Activated naive CD8-positive, alpha-beta T cell treated with anti-CD3 and anti-CD28 coated beads, Interleukin-2, amount 10 ng/mL, durations not matched to agents 7 days and 5 days (primary cell): ENCODE measurements around the gene MAGOHB. TPM values are rescaled to one million over a fixed set of nuclear protein-coding genes. Genes with fewer than 3 reads are reported as not detected.
"Not testable (repeated sequence)": the region's sequence is repeated elsewhere in the genome, so short reads cannot be mapped to it uniquely, and the experiment has no call there.

Experiments used
- ATAC-seq: fragments of 150-1000 bp; cut with Tn5 transposase; one replicate; pipeline ENCODE4 v1.10.0; 2021; ENCODE audit warnings: low read depth, moderate library complexity
- POLR2A ChIA-PET: fragments of 350-600 bp; sonication (Branson Sonifier 250); formaldehyde crosslinking; loops from one replicate; lab custom pipeline; 2021; ENCODE audit warnings: antibody characterized with exemption; lab: Charles Lee
- DNase-seq: peaks from one replicate; pipeline ENCODE4 v3.0.0; 2021
- H3K27ac Mint-ChIP-seq: one replicate; pipeline ENCODE4 v1.8.0; 2022; ENCODE audit warnings: mild to moderate bottlenecking, mixed read lengths
- H3K27me3 Mint-ChIP-seq: one replicate; pipeline ENCODE4 v1.8.0; 2022; ENCODE audit warnings: mild to moderate bottlenecking, moderate library complexity, mixed read lengths
- H3K36me3 Mint-ChIP-seq: one replicate; pipeline ENCODE4 v1.8.0; 2021; ENCODE audit warnings: mild to moderate bottlenecking, mixed read lengths
- H3K4me1 Mint-ChIP-seq: one replicate; pipeline ENCODE4 v1.8.0; 2021; ENCODE audit warnings: mixed read lengths
- H3K4me3 Mint-ChIP-seq: one replicate; pipeline ENCODE4 v1.8.0; 2022; ENCODE audit warnings: mild to moderate bottlenecking, moderate library complexity, mixed read lengths
- H3K9me3 Mint-ChIP-seq: one replicate; pipeline ENCODE4 v1.8.0; 2021; ENCODE audit warnings: mixed read lengths
- total RNA-seq, 2 experiments: library from RNA; stranded (reverse); gene quantifications; one replicate each; pipeline ENCODE4 v1.2.3, GENCODE V29; 2021

The MAGOHB gene
- total RNA-seq, 2 experiments from 2014 or later = 40.0 to 41.5 TPM

- peaks cover 21% of the 10 kb centered on the region for H3K36me3 Mint-ChIP-seq
- no peaks in the 10 kb centered on the region for H3K27me3 Mint-ChIP-seq
- H3K9me3 Mint-ChIP-seq = no peaks in the 10 kb centered on the region
- no peak overlapping the region for H3K4me3 Mint-ChIP-seq
- no peak for ATAC-seq
- no peak overlapping the region for H3K27ac Mint-ChIP-seq
- POLR2A ChIA-PET = no interaction called here
- no peaks in the 10 kb centered on the region for H3K4me1 Mint-ChIP-seq
- DNase-seq = no peak
Observed at GRCh38 chr12:10624605-10625004, 11.2 kb upstream of the MAGOHB start.

- Mint-ChIP-seq H3K9me3 (no peaks in the 10 kb centered on the region), H3K36me3 (peaks cover 16% of the 10 kb centered on the region), H3K27ac (no peak overlapping the region), H3K27me3 (no peaks in the 10 kb centered on the region), H3K4me1 (no peaks in the 10 kb centered on the region), H3K4me3 (no peak overlapping the region)
- POLR2A ChIA-PET = no interaction called here
- DNase-seq = no peak
- no peak for ATAC-seq
Observed at GRCh38 chr12:10623131-10623530, 9.7 kb upstream of the MAGOHB start.

- DNase-seq = no peak
- no peaks in the 10 kb centered on the region for H3K9me3 Mint-ChIP-seq
- no peak overlapping the region for H3K4me3 Mint-ChIP-seq
- H3K4me1 Mint-ChIP-seq = no peaks in the 10 kb centered on the region
- H3K36me3 Mint-ChIP-seq = peaks cover 7% of the 10 kb centered on the region
- no peak overlapping the region for H3K27ac Mint-ChIP-seq
- no peak for ATAC-seq
- POLR2A ChIA-PET = no interaction called here
- no peaks in the 10 kb centered on the region for H3K27me3 Mint-ChIP-seq
Observed at GRCh38 chr12:10621278-10621677, 7.9 kb upstream of the MAGOHB start.

GRCh38 chr12:10620078-10620779, 6.8 kb upstream of the MAGOHB start:
- no peaks in the 10 kb centered on the region for H3K27me3 Mint-ChIP-seq
- ATAC-seq = no peak
- no peak overlapping the region for H3K4me3 Mint-ChIP-seq
- H3K36me3 Mint-ChIP-seq = peaks cover 5% of the 10 kb centered on the region
- DNase-seq = no peak
- no peak overlapping the region for H3K27ac Mint-ChIP-seq
- no peaks in the 10 kb centered on the region for H3K9me3 Mint-ChIP-seq
- POLR2A ChIA-PET = no interaction called here
- no peaks in the 10 kb centered on the region for H3K4me1 Mint-ChIP-seq

- H3K9me3 Mint-ChIP-seq = no peaks in the 10 kb centered on the region
- ATAC-seq (no peak), DNase-seq (no peak)
- no peak overlapping the region for H3K4me3 Mint-ChIP-seq
- H3K27ac Mint-ChIP-seq = no peak overlapping the region
- peaks cover 7% of the 10 kb centered on the region for H3K36me3 Mint-ChIP-seq
- peaks cover 6% of the 10 kb centered on the region for H3K4me1 Mint-ChIP-seq
- POLR2A ChIA-PET = no interaction called here
- H3K27me3 Mint-ChIP-seq = no peaks in the 10 kb centered on the region
Observed at GRCh38 chr12:10618338-10618987, 5.1 kb upstream of the MAGOHB start.

GRCh38 chr12:10617863-10618262, 4.5 kb upstream of the MAGOHB start:
- no peak overlapping the region for H3K27ac Mint-ChIP-seq
- DNase-seq (no peak), ATAC-seq (no peak)
- H3K27me3 Mint-ChIP-seq = no peaks in the 10 kb centered on the region
- H3K9me3 Mint-ChIP-seq = no peaks in the 10 kb centered on the region
- POLR2A ChIA-PET = no interaction called here
- H3K4me1 Mint-ChIP-seq = peaks cover 8% of the 10 kb centered on the region
- peaks cover 9% of the 10 kb centered on the region for H3K36me3 Mint-ChIP-seq
- no peak overlapping the region for H3K4me3 Mint-ChIP-seq

- Mint-ChIP-seq H3K27me3 (no peaks in the 10 kb centered on the region), H3K27ac (no peak overlapping the region), H3K4me3 (no peak overlapping the region), H3K36me3 (peaks cover 14% of the 10 kb centered on the region), H3K9me3 (no peaks in the 10 kb centered on the region), H3K4me1 (peaks cover 25% of the 10 kb centered on the region)
- POLR2A ChIA-PET = no interaction called here
- ATAC-seq (no peak), DNase-seq (no peak)
Observed at GRCh38 chr12:10615532-10615931, 2.1 kb upstream of the MAGOHB start.

GRCh38 chr12:10614056-10614370, 604 bp upstream of the MAGOHB start:
- peaks cover 33% of the 10 kb centered on the region for H3K4me1 Mint-ChIP-seq
- DNase-seq (no peak), ATAC-seq (peak; percentile 12)
- POLR2A ChIA-PET = interaction anchor here (0.6 to 2.5 kb wide), 4 partner anchors 10 to 557 kb away, joined by 3 to 8 read pairs (median 4); partner anchors contain the start of gene SMIM10L1
- H3K9me3 Mint-ChIP-seq = no peaks in the 10 kb centered on the region
- H3K36me3 Mint-ChIP-seq = peaks cover 17% of the 10 kb centered on the region
- H3K27ac Mint-ChIP-seq = peak overlapping the region; percentile 99
- H3K4me3 Mint-ChIP-seq = peak overlapping the region; percentile 99
- no peaks in the 10 kb centered on the region for H3K27me3 Mint-ChIP-seq

GRCh38 chr12:10612984-10613348, 443 bp downstream of the MAGOHB start:
- peak overlapping the region; percentile 99 for H3K4me3 Mint-ChIP-seq
- peak overlapping the region; percentile 99 for H3K27ac Mint-ChIP-seq
- ATAC-seq = no peak
- peaks cover 35% of the 10 kb centered on the region for H3K4me1 Mint-ChIP-seq
- no peaks in the 10 kb centered on the region for H3K27me3 Mint-ChIP-seq
- H3K9me3 Mint-ChIP-seq = no peaks in the 10 kb centered on the region
- no peak for DNase-seq
- H3K36me3 Mint-ChIP-seq = peaks cover 17% of the 10 kb centered on the region
- POLR2A ChIA-PET = interaction anchor here (0.5 to 2.5 kb wide), 8 partner anchors 9 to 559 kb away, joined by 3 to 8 read pairs (median 4); partner anchors contain the start of gene SMIM10L1

- peak overlapping the region; percentile 99 for H3K4me3 Mint-ChIP-seq
- peaks cover 19% of the 10 kb centered on the region for H3K36me3 Mint-ChIP-seq
- H3K27ac Mint-ChIP-seq = peak overlapping the region; percentile 99
- no peaks in the 10 kb centered on the region for H3K9me3 Mint-ChIP-seq
- H3K27me3 Mint-ChIP-seq = no peaks in the 10 kb centered on the region
- POLR2A ChIA-PET = interaction anchor here (0.6 to 2.5 kb wide), 3 partner anchors 8 to 58 kb away, joined by 4 to 8 read pairs (median 7); no protein-coding TSS in a partner anchor
- ATAC-seq (no peak), DNase-seq (no peak)
- H3K4me1 Mint-ChIP-seq = peaks cover 39% of the 10 kb centered on the region
Observed at GRCh38 chr12:10612110-10612509, 1.3 kb downstream of the MAGOHB start.

- Mint-ChIP-seq H3K4me3 (peak overlapping the region; percentile 99), H3K4me1 (peaks cover 40% of the 10 kb centered on the region), H3K36me3 (peaks cover 21% of the 10 kb centered on the region)
- H3K9me3 Mint-ChIP-seq, DNase-seq, H3K27me3 Mint-ChIP-seq, ATAC-seq, H3K27ac Mint-ChIP-seq: not testable (repeated sequence)
- POLR2A ChIA-PET = interaction anchor here (0.5 to 1.3 kb wide), 3 partner anchors 57 to 1038 kb away, joined by 4 to 11 read pairs (median 6); partner anchors contain the start of gene ETV6
Observed at GRCh38 chr12:10611258-10611657, 2.2 kb downstream of the MAGOHB start.

GRCh38 chr12:10610188-10610587, 3.2 kb downstream of the MAGOHB start:
- Mint-ChIP-seq H3K4me1 (peaks cover 41% of the 10 kb centered on the region), H3K9me3 (no peaks in the 10 kb centered on the region), H3K36me3 (peaks cover 22% of the 10 kb centered on the region), H3K27ac (peak overlapping the region; percentile 1), H3K4me3 (no peak overlapping the region), H3K27me3 (no peaks in the 10 kb centered on the region)
- DNase-seq (no peak), ATAC-seq (no peak)
- POLR2A ChIA-PET = no interaction called here

- Mint-ChIP-seq H3K4me3 (no peak overlapping the region), H3K4me1 (peaks cover 36% of the 10 kb centered on the region), H3K9me3 (no peaks in the 10 kb centered on the region), H3K27me3 (no peaks in the 10 kb centered on the region), H3K36me3 (peaks cover 31% of the 10 kb centered on the region), H3K27ac (no peak overlapping the region)
- DNase-seq (no peak), ATAC-seq (no peak)
- POLR2A ChIA-PET = no interaction called here
Observed at GRCh38 chr12:10607885-10608458, 5.4 kb downstream of the MAGOHB start.
